Lower leg skin (tissue), 4 donors: Measurements from ENCODE around the gene LAYN. TPM values are rescaled to one million over a fixed set of nuclear protein-coding genes. Genes with fewer than 3 reads are reported as not detected.

Source experiments
- DNase-seq, 2 donors: peaks; one replicate each; pipeline ENCODE4 v3.0.0-alpha.2; 2019; ENCODE audit warnings: low spot score in 2 of 2
- H3K4me3 ChIP-seq: fragments of 200-600 bp; sonication (generic); 2 replicates; pipeline ENCODE4 v1.5.1; 2017; ENCODE audit warnings: mild to moderate bottlenecking, low read depth; ENCODE audit not compliant: poor library complexity, severe bottlenecking
- POLR2A ChIP-seq, 2 donors: fragments of 450-650 bp; IDR thresholded peaks; one replicate each; pipeline ENCODE4 v1.6.1; 2016 to 2017; ENCODE audit warnings: antibody characterized with exemption in 2 of 2, mild to moderate bottlenecking in 1 of 2, moderate library complexity in 1 of 2
- WGBS, 2 donors: methylation state at CpG; one replicate each; pipeline ENCODE4 v1.1.5; 2018; 5-methylcytosine and 5-hydroxymethylcytosine counted together
- intact Hi-C: fragments of 100-400 bp; cut with DNase I; formaldehyde crosslinking; loops from one replicate; pipeline ENCODE4 v1.15.0; 2023; ENCODE audit warnings: low total_unique reads
- total RNA-seq, 4 donors: library from RNA; depleted of rRNA; stranded (reverse); fragments of >200 nt; gene quantifications; one replicate each; pipeline ENCODE4 v1.1.0, GENCODE V29; 2016
- TF ChIP-seq, protein P1 (sequence below), 3 donors: fragments of 450-650 bp; IDR thresholded peaks; one replicate each; pipeline ENCODE4 v1.5.1; 2016; ENCODE audit warnings: antibody characterized with exemption in 3 of 3, mild to moderate bottlenecking in 3 of 3, moderate library complexity in 2 of 3

The LAYN gene
- total RNA-seq, 4 donors from 2014 or later, result 1.9 to 3.0 (median 2.1) TPM

DNA sequence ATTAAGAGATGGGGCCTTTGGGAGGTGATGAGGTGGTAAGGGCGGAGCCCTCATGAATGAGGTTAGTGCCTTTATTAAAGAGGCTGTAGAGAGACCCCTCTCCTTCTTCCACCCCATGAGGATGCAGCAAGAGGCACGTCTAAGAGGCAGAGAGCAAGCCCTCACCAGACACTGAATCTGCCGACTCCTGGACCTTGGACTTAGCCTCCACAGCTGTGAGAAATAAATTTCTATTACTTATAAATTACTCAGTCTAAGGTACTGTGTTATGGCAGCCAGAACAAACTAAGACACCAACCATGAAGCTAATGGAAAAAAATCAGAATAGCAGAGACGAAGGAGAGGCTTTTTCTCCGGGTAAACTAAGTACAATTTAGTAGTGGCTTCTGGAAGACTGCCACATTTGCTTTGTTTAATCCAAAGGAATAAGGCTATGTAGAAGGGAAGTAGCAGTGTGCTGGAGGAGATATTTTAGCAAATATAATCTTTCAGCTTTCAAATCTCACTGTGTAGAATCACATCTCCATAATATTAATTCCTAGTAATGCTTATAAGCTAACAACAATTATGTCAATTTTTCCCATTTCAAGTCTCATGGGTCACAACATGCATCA, 49.5 kb downstream of the LAYN start:
- no peak for TF ChIP-seq POLR2A (IDR thresholded peaks at IDR 0.05)
- TF ChIP-seq, protein P1, sequence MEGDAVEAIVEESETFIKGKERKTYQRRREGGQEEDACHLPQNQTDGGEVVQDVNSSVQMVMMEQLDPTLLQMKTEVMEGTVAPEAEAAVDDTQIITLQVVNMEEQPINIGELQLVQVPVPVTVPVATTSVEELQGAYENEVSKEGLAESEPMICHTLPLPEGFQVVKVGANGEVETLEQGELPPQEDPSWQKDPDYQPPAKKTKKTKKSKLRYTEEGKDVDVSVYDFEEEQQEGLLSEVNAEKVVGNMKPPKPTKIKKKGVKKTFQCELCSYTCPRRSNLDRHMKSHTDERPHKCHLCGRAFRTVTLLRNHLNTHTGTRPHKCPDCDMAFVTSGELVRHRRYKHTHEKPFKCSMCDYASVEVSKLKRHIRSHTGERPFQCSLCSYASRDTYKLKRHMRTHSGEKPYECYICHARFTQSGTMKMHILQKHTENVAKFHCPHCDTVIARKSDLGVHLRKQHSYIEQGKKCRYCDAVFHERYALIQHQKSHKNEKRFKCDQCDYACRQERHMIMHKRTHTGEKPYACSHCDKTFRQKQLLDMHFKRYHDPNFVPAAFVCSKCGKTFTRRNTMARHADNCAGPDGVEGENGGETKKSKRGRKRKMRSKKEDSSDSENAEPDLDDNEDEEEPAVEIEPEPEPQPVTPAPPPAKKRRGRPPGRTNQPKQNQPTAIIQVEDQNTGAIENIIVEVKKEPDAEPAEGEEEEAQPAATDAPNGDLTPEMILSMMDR (IDR thresholded peaks at IDR 0.05), result no peak
- intact Hi-C loops, result no loop called here
- DNase-seq, result no peak
- no peak overlapping the region for H3K4me3 ChIP-seq
- 75 to 85% methylated on average over 5 of the region's 5 CpGs for WGBS, 2 donors

DNA sequence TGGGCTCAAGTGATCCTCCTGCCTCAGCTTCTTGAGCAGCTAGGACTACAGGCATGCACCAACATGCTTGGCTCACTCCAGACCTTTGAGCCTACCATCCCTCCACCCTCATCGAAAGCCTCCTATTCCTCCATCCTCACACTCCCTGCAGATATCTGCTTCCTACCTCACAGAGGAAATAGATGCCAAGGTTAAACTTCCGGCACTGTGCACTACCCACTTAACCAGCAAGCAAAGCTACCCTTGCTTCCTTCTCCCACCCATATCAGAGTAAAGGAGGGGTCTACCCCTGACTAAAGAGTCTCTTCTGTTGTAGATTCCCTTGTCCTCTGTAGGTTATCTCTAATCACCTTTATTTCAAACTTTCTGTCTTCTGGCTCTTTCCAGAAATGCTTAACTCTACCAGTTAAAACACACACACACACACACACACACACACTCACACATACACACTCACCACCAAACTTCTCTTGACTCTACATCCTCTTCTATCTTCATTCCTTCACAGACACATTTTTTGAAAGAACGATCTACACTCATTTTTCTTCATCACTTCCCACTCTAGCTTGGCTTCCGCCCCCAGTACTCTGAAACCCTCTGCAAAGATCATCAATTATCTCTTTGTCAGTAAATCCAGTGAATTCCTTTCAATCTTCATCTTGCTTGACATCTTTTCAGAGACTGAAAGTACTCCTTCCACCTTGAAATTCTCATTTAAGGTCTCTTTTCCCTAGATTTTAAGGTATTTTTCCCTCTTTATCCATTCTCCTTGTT, 50.9 kb downstream of the LAYN start:
- no peak overlapping the region for H3K4me3 ChIP-seq
- intact Hi-C loops, result no loop called here
- WGBS, 2 donors, result 80 to 81% methylated on average over 4 of the region's 4 CpGs
- DNase-seq, result no peak
- TF ChIP-seq, protein P1 (IDR thresholded peaks at IDR 0.05), result no peak
- no peak for TF ChIP-seq POLR2A (IDR thresholded peaks at IDR 0.05)

DNA sequence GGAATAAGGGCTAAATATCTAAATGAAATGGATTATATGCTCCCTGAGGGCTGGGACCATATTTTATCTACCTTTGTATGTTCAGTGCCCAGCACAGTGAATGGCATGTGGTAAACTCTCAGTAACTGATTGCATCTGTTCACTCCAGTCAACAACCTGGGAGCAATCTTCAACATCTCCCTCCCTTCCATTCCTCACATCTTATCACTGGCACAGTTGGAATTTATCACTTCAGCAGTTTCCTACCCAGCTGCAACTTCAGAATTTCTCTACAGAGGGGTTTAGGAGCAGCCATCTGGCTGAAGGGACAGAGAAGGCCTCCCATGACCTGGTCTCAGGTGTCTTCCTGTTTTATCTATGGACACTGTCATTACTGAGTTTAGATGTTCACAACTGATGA, 52.0 kb downstream of the LAYN start:
- DNase-seq, result no peak
- intact Hi-C loops, result no loop called here
- H3K4me3 ChIP-seq, result no peak overlapping the region
- TF ChIP-seq POLR2A (IDR thresholded peaks at IDR 0.05), result no peak
- TF ChIP-seq, protein P1 (IDR thresholded peaks at IDR 0.05), result no peak

DNA sequence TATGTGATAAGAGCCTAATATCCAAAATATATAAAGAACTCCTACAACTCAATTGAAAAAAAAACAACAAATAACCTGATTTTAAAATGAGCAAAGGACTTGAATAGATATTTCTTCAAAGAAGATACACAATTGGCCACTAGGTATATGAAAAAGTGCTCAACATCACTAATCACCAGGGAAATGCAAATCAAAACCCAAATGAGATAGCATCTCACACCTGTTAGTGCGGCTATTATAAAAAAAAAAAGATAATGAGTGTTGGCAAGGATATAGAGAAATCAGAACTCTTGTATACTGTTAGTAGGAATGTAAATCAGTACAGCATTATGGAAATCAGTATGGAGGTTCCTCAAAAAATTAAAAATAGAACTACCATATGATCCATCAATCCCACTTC, 55.8 kb downstream of the LAYN start:
- 52 to 53% methylated on average over 1 of the region's 1 CpG for WGBS, 2 donors
- no peak for TF ChIP-seq POLR2A (IDR thresholded peaks at IDR 0.05)
- TF ChIP-seq, protein P1 (IDR thresholded peaks at IDR 0.05), result no peak
- intact Hi-C loops, result no loop called here

DNA sequence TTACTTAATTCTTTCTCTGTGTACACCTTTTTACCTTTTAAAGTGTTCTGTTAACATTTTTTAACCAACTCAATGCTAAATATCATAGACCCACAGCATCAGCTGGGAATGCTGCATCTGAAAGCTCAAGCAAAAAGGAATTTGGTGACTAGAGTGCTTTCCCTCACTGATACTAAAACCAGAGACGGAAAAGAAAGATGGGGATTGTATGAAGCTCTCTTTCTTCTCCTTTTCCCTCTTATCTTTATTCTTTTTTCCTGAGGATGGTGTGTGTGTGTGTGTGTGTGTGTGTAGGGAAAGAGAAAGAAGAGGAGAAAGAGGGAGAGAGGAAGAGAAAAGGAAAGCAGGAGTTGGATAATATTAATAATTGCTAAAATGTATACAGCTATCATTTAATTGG, 57.6 kb downstream of the LAYN start:
- H3K4me3 ChIP-seq, result no peak overlapping the region
- WGBS, 2 donors, result 50 to 61% methylated on average over 1 of the region's 1 CpG
- TF ChIP-seq, protein P1 (IDR thresholded peaks at IDR 0.05), result no peak
- no peak for TF ChIP-seq POLR2A (IDR thresholded peaks at IDR 0.05)
- DNase-seq, result no peak
- intact Hi-C loops, result no loop called here

More for the DNA sequence above, 55.8 kb downstream of the LAYN start:
- H3K4me3 ChIP-seq, result no peak overlapping the region
- no peak for DNase-seq
